A549 (cell line): ENCODE data around the gene TDO2.

Experiments used
- CTCF ChIP-seq: fragments of >200 bp; sonication (Bioruptor Twin); formaldehyde crosslinking; IDR thresholded peaks from 3 replicates; pipeline ENCODE4 v1.5.1; 2016
- EP300 ChIP-seq, 2 experiments: fragments of >200 bp; sonication (Bioruptor Twin); formaldehyde crosslinking; IDR thresholded peaks; 2 replicates in 1 of 2; 3 replicates in 1 of 2; pipeline ENCODE4 v1.6.1; 2016 to 2017
- MAX ChIP-seq: IDR thresholded peaks from 2 replicates; pipeline ENCODE4 v1.6.1; 2012
- MAZ ChIP-seq: fragments of 150-350 bp; IDR thresholded peaks from 2 replicates; pipeline ENCODE4 v1.6.1; 2014; ENCODE audit warnings: antibody characterized with exemption, low read depth, low read length, borderline replicate concordance
- MYC ChIP-seq: IDR thresholded peaks from 2 replicates; pipeline ENCODE4 v1.6.1; 2012; ENCODE audit warnings: mild to moderate bottlenecking, inconsistent platforms, low read length, improper control_type of control experiment, borderline replicate concordance
- POLR2A ChIP-seq: IDR thresholded peaks from 2 replicates; pipeline ENCODE4 v1.6.1; 2012; ENCODE audit warnings: mild to moderate bottlenecking, low read length

DNA sequence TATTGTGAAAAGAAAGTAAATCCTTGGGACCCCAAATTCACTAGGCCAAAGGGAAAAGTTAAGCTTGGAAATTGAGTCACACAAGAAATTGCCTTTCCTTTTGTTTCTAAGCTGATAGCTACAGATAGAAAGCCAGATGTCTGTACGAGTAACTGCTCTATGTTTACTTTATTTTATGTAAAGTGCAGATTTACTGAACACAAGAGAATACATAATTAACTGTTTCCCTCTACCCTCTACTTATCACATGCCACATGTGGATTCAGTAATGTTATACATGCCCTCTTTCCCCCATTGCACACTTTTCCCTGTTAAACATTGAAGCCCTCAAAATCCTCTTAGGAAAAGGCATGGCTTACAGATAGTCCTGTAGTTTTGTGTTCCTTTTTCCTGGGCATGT, 16.5 kb upstream of the TDO2 start:
- TF ChIP-seq POLR2A (no peak), MAX (no peak), MYC (no peak), EP300 (IDR thresholded peaks at IDR 0.05) (no peak), MAZ (no peak), CTCF (no peak)
